ENCODE data around the gene RBMS1. TPM values are rescaled to one million over a fixed set of nuclear protein-coding genes. Genes with fewer than 3 reads are reported as not detected.

The RBMS1 gene
- total RNA-seq, 1 donor from 2014 or later = 136 TPM

DNA sequence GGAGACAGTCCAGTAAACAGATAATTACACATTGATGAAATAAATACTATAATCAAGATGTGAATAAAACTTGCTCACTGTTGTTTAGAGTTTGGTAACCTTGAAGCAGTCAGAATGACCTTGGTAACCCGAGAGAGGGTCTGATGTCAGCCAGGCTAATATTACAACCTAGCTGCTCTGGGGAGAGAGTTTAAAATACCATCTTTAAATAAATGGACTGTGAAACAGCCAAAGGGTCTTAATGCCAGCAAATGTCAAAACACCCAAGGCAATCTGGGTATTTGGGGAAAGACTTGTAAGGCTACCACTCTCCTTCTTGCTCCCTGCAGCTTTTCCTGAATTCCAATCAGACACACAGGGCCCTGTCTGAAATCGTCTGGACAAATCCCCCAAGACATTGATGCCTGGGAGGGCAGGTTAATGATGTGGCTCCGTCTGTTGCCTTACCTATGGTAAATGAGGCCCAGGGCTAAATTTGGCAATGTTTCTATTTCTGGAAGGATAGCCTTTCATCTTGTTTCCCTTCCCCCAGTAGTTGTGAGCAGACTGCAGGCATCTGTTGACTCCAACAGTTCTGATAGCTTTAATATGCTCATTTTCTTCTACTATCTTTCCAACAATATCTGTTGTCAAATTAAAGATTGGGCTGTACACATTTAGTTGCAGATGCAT lies 250.6 kb downstream of the RBMS1 start:
- Mint-ChIP-seq H3K4me1 (ENCODE audit: unreplicated experiment) (no peaks in the 10 kb centered on the region), H3K4me3 (ENCODE audit: unreplicated experiment) (no peak overlapping the region), H3K27ac (ENCODE audit: unreplicated experiment) (no peak overlapping the region), H3K27me3 (ENCODE audit: unreplicated experiment) (peaks cover 4% of the 10 kb centered on the region), H3K9me3 (ENCODE audit: unreplicated experiment) (no peaks in the 10 kb centered on the region), H3K36me3 (ENCODE audit: low read depth, unreplicated experiment) (no peaks in the 10 kb centered on the region)
- TF ChIP-seq, protein P1, sequence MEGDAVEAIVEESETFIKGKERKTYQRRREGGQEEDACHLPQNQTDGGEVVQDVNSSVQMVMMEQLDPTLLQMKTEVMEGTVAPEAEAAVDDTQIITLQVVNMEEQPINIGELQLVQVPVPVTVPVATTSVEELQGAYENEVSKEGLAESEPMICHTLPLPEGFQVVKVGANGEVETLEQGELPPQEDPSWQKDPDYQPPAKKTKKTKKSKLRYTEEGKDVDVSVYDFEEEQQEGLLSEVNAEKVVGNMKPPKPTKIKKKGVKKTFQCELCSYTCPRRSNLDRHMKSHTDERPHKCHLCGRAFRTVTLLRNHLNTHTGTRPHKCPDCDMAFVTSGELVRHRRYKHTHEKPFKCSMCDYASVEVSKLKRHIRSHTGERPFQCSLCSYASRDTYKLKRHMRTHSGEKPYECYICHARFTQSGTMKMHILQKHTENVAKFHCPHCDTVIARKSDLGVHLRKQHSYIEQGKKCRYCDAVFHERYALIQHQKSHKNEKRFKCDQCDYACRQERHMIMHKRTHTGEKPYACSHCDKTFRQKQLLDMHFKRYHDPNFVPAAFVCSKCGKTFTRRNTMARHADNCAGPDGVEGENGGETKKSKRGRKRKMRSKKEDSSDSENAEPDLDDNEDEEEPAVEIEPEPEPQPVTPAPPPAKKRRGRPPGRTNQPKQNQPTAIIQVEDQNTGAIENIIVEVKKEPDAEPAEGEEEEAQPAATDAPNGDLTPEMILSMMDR (IDR thresholded peaks at IDR 0.05; ENCODE audit: unreplicated experiment) = no peak
- DNase-seq (ENCODE audit: low spot score) = no peak

DNA sequence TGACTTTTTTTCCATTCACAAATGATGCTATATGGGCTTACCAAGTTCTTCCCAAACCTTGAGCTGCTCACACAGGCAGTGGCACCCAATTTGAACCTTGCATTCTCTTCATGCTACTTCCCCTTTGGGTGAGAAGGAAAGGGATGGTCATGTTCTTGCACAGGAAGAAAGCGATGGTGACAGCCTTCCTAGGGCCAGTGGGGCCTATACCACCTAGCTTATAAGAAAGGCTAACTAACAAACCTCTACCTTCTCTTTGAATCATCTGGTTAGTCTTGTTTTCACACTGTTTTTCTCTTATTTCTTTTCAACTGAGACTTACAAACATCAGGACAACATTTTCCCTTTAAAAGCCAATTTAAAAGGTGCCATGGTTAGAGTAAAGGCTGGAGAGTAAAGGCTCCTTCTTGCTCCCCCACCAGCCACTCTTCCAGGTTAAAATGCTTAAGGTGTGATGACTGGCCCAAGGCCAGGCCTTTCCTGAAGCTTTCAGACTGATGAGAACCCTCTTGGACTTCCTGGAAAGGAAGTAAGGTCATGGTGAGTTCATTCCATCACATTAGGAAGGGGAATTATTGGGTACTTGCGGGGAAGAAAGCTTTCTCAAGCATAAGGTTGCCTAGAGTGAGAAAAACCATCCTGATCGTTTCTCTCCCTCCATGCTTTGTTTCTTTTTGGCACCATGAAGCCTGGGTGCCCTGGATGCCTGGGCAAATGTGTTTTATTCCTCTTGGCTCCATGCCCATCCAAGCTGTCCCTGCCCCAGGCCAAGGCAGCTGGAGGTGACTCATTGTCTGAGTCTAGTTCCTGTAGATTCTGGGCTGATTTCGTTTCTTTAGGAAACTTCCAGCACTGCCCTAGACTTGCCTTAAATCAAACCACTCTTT lies 252.1 kb downstream of the RBMS1 start:
- H3K4me1 Mint-ChIP-seq (ENCODE audit: unreplicated experiment) = no peaks in the 10 kb centered on the region
- no peaks in the 10 kb centered on the region for H3K36me3 Mint-ChIP-seq (ENCODE audit: low read depth, unreplicated experiment)
- no peaks in the 10 kb centered on the region for H3K9me3 Mint-ChIP-seq (ENCODE audit: unreplicated experiment)
- TF ChIP-seq, protein P1 (IDR thresholded peaks at IDR 0.05; ENCODE audit: unreplicated experiment) = no peak
- DNase-seq (ENCODE audit: low spot score) = no peak
- no peak overlapping the region for H3K4me3 Mint-ChIP-seq (ENCODE audit: unreplicated experiment)
- peaks cover 4% of the 10 kb centered on the region for H3K27me3 Mint-ChIP-seq (ENCODE audit: unreplicated experiment)
- no peak overlapping the region for H3K27ac Mint-ChIP-seq (ENCODE audit: unreplicated experiment)

DNA sequence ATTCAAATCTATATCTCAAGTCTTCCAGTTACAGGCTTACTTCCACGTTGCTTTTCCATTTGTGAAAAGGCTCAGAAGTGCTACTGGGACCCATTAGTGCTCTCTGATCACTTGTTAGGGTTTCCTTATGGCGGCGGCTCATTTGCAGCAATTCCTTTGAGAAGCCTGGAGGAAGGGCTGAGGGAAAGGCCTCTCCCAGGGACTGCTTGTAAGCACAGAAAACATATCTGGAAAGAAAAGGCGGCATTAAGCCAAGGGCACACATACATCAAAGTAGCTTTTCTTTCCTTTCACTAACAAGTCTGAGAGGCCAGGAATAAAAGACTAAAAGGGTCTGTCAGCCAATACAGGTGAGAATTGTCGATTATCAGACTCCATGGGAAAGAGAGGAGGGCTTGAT lies 254.2 kb downstream of the RBMS1 start:
- Mint-ChIP-seq H3K4me1 (ENCODE audit: unreplicated experiment) (no peaks in the 10 kb centered on the region), H3K27me3 (ENCODE audit: unreplicated experiment) (no peaks in the 10 kb centered on the region), H3K9me3 (ENCODE audit: unreplicated experiment) (no peaks in the 10 kb centered on the region), H3K27ac (ENCODE audit: unreplicated experiment) (no peak overlapping the region), H3K36me3 (ENCODE audit: low read depth, unreplicated experiment) (no peaks in the 10 kb centered on the region), H3K4me3 (ENCODE audit: unreplicated experiment) (no peak overlapping the region)
- TF ChIP-seq, protein P1 (IDR thresholded peaks at IDR 0.05; ENCODE audit: unreplicated experiment) = no peak
- no peak for DNase-seq (ENCODE audit: low spot score)

DNA sequence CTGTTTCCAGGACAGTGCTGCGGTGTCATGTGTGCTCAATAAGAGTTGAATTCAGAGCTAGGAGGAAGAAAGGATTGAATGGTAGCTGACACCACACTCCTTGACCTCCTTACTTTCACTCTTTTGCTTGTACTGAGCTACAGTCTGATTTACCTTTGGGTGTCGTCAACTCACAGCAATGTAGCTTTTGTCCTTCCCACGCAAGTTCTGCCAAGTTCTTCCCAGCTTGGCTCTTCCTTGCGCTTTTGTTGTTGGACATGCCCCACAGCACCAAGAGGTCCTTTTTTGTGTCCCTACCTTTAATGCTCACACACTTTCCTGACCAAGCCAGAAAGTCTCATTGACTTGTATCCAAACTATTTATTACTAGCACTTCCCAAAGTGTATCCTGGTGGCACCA lies 255.2 kb downstream of the RBMS1 start:
- Mint-ChIP-seq H3K9me3 (ENCODE audit: unreplicated experiment) (no peaks in the 10 kb centered on the region), H3K36me3 (ENCODE audit: low read depth, unreplicated experiment) (no peaks in the 10 kb centered on the region), H3K4me3 (ENCODE audit: unreplicated experiment) (no peak overlapping the region), H3K27ac (ENCODE audit: unreplicated experiment) (no peak overlapping the region), H3K4me1 (ENCODE audit: unreplicated experiment) (no peaks in the 10 kb centered on the region), H3K27me3 (ENCODE audit: unreplicated experiment) (no peaks in the 10 kb centered on the region)
- TF ChIP-seq, protein P1 (IDR thresholded peaks at IDR 0.05; ENCODE audit: unreplicated experiment) = no peak
- no peak for DNase-seq (ENCODE audit: low spot score)
